Activated CD8-positive, alpha-beta memory T cell treated with anti-CD3 and anti-CD28 coated beads, Interleukin-2, amount 50 U/mL, for 1 hour (primary cell): Measurements from ENCODE around the gene KCNJ8.

Source experiments
- DNase-seq: peaks from one replicate; pipeline ENCODE4 v3.0.0-alpha.2; 2020; ENCODE audit errors: extremely low read depth

Gene KCNJ8

DNA sequence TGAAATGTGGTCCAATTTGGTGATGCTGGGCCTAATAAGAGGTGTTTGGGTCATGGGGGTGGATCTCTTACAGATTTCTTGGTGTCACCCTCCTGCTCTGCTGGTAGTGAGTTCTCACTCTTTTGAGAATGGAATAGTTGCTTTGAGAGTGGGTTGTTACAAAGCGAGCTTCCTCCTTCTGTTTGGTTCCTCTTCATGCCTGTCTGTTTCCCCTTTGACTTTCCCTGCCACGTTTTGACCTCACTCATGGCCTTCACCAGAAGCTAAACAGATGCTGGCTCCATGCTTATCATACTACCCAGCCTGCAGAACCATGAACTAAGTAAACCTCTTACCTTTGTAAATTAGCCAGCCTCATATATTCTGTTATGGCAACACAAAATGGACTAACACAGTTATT is 59.1 kb downstream of the KCNJ8 start:
- DNase-seq, result no peak
